K562 (cell line): ENCODE measurements around the gene BIRC6.
A peak's percentile ranks its signal among the peaks of the same experiment; 100 is the strongest.

Experiments
- ATF3 ChIP-seq, 2 experiments: fragments of 450-650 bp in 1 of 2; sonication (generic) in 1 of 2; formaldehyde crosslinking in 1 of 2; IDR thresholded peaks in 1 of 2; conservative IDR thresholded peaks in 1 of 2; 2 replicates each; pipeline versions ENCODE4 v1.6.1 to v1.8.1; 2016 to 2023; ENCODE audit warnings: mild to moderate bottlenecking in 2 of 2, moderate library complexity in 2 of 2, inconsistent platforms in 1 of 2, missing genetic modification reagents in 1 of 2
- CGGBP1 ChIP-seq: fragments of 250-450 bp; sonication (Bioruptor Pico); IDR thresholded peaks from 2 replicates; pipeline ENCODE4 v1.9.0; 2021; ENCODE audit warnings: mild to moderate bottlenecking
- CTCF ChIP-seq, 3 experiments: IDR thresholded peaks in 2 of 3; conservative IDR thresholded peaks in 1 of 3; 2 replicates each; pipeline ENCODE4 v1.5.1; 2011 to 2012; ENCODE audit warnings: low read length in 3 of 3, mild to moderate bottlenecking in 3 of 3, control low read depth in 2 of 3, improper control_type of control experiment in 1 of 3, inconsistent platforms in 1 of 3, low read depth in 1 of 3, mixed read lengths in 1 of 3, moderate library complexity in 1 of 3; ENCODE audit not compliant: insufficient read depth in 2 of 3
- CUX1 ChIP-seq: fragments of 200-800 bp; sonication (Bioruptor generic); IDR thresholded peaks from 2 replicates; pipeline ENCODE4 v1.6.1; 2016; ENCODE audit warnings: missing genetic modification characterization, missing compliant biosample characterization
- FOXA1 ChIP-seq: fragments of 450-650 bp; IDR thresholded peaks from 2 replicates; pipeline ENCODE4 v1.6.1; 2016; ENCODE audit warnings: mild to moderate bottlenecking, borderline replicate concordance
- GTF2F1 ChIP-seq: IDR thresholded peaks from 2 replicates; pipeline ENCODE4 v1.6.1; 2011; ENCODE audit warnings: low read depth, low read length, improper control_type of control experiment
- KDM1A ChIP-seq, 2 experiments: fragments of 450-650 bp; IDR thresholded peaks; 2 replicates each; pipeline ENCODE4 v1.6.1; 2016; ENCODE audit warnings: mild to moderate bottlenecking in 2 of 2
- LEF1 ChIP-seq: fragments of 450-650 bp; IDR thresholded peaks from 2 replicates; pipeline ENCODE4 v1.6.1; 2016; ENCODE audit warnings: mild to moderate bottlenecking
- RNF219 ChIP-seq: fragments of 250-450 bp; sonication (Bioruptor Pico); IDR thresholded peaks from 2 replicates; pipeline ENCODE4 v1.5.0; 2022; ENCODE audit warnings: mild to moderate bottlenecking
- SMARCA4 ChIP-seq: fragments of 450-650 bp; IDR thresholded peaks from 2 replicates; pipeline ENCODE4 v1.6.1; 2016
- STAG1 ChIP-seq: sonication (generic); formaldehyde crosslinking; IDR thresholded peaks from 2 replicates; pipeline ENCODE4 v1.5.0; 2020; ENCODE audit warnings: missing genetic modification reagents, borderline replicate concordance
- YY1 ChIP-seq, 3 experiments: IDR thresholded peaks; 2 replicates each; pipeline ENCODE4 v1.6.1; 2011; ENCODE audit warnings: low read length in 2 of 3, mild to moderate bottlenecking in 2 of 3, moderate library complexity in 2 of 3, borderline replicate concordance in 1 of 3, control low read depth in 1 of 3, low read depth in 1 of 3; ENCODE audit not compliant: insufficient read depth in 3 of 3, insufficient replicate concordance in 2 of 3, control insufficient read depth in 1 of 3, insufficient read length in 1 of 3; ENCODE audit errors: extremely low read depth in 1 of 3
- ZNF398 ChIP-seq: fragments of 250-450 bp; sonication (Bioruptor Pico); IDR thresholded peaks from 2 replicates; pipeline ENCODE4 v1.8.0; 2021; ENCODE audit warnings: moderate library complexity, mild to moderate bottlenecking, inconsistent platforms
- ZNF639 ChIP-seq, 2 experiments: fragments of 200-800 bp in 1 of 2; sonication (Bioruptor generic) in 1 of 2; sonication (generic) in 1 of 2; formaldehyde crosslinking in 1 of 2; IDR thresholded peaks in 1 of 2; conservative IDR thresholded peaks in 1 of 2; 2 replicates each; pipeline versions ENCODE4 v1.5.0 to v1.6.1; 2016 to 2020; ENCODE audit warnings: missing compliant biosample characterization in 1 of 2, missing genetic modification characterization in 1 of 2, missing genetic modification reagents in 1 of 2

GRCh38 chr2:32553829-32554432 lies 197.1 kb downstream of the BIRC6 start:
- TF ChIP-seq KDM1A (IDR thresholded peaks at IDR 0.05) (no peak), GTF2F1 (no peak), CUX1 (CRISPR knock-in tag) (no peak), STAG1 (CRISPR knock-in tag) (no peak), CTCF (IDR thresholded peaks at IDR 0.05 in 2 of 3, conservative IDR thresholded peaks at IDR 0.05 in 1 of 3; ENCODE audit: insufficient read depth in 2 of 3, low read depth in 1 of 3, low read length in 3 of 3) (peak; percentile 36 to 80 (median 44); a peak in 4 of 6 replicates), FOXA1 (no peak), RNF219 (CRISPR knock-in tag) (no peak), CGGBP1 (no peak), YY1 (IDR thresholded peaks at IDR 0.05; ENCODE audit: borderline replicate concordance in 1 of 3, control insufficient read depth in 1 of 3, extremely low read depth in 1 of 3, insufficient read depth in 3 of 3, insufficient read length in 1 of 3, insufficient replicate concordance in 2 of 3, low read depth in 1 of 3, low read length in 2 of 3) (no peak), ATF3 (IDR thresholded peaks at IDR 0.05) (no peak), ATF3 (CRISPR knock-in tag; conservative IDR thresholded peaks at IDR 0.05) (no peak), ZNF398 (CRISPR knock-in tag) (no peak), ZNF639 (CRISPR knock-in tag; conservative IDR thresholded peaks at IDR 0.05 in 1 of 2, IDR thresholded peaks at IDR 0.05 in 1 of 2) (no peak), SMARCA4 (no peak), LEF1 (no peak)
